Measurements from ENCODE around the gene MFAP2.
"Not testable (repeated sequence)": the region's sequence is repeated elsewhere in the genome, so short reads cannot be mapped to it uniquely, and the experiment has no call there.

The MFAP2 gene

DNA sequence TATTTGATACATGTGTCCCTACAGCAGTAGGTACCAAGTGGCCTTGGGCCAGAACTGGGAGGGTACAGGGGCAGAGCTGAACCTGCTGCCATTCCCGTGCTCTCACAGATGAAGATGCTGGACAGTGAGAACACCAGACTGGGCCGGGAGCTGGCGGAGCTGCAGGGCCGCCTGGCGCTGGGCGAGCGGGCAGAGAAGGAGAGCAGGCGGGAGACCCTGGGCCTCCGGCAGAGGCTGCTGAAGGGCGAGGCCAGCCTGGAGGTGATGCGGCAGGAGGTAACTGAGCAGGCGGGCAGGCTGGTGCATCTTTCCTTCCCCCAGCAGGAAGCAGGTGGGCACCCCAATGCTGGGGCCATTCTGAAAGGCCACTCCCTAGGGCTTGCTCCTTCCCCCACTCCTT, 21.9 kb downstream of the MFAP2 start:
- DNase-seq, result no peak

DNA sequence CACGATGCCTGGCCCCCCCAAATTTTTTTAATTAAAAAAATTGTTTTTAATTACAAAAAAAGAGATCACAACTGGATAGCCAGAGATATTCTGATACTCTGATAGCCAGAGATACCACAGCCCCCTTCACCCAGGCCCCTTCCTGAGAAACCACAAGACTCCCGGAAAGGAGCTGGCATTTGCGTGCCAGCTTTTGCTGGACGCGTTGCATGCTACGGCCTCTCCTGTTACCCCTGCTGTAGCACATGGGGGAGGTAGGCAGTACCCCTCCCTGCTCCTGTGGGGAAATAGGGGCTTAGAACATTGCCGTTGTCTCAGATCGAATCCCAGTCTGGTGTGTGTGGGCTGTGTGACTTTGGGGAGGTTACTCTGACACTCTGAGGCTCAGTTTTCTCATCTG, 22.7 kb downstream of the MFAP2 start:
- no peak for DNase-seq

DNA sequence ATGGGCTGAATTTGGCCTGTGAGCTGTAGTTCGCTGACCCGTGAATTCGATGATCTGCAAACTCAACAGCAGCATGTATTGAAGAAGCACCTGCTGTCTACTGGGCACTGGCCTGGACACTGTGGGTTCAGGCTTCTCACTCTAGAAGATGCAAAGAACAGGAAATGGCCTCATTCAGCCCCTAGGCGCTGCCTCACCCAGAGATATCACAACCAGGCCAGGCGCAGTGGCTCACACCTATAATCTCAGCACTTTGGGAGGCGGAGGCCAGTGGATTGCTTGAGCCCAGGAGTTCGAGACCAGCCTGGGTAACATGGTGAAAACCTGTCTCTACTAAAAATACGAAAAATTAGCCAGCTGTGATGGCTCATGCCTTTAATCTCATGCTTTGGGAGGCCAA, 23.6 kb downstream of the MFAP2 start:
- DNase-seq, result no peak

GRCh38 chr1:16955186-16955585, 25.2 kb downstream of the MFAP2 start:
- no peak for DNase-seq

DNA sequence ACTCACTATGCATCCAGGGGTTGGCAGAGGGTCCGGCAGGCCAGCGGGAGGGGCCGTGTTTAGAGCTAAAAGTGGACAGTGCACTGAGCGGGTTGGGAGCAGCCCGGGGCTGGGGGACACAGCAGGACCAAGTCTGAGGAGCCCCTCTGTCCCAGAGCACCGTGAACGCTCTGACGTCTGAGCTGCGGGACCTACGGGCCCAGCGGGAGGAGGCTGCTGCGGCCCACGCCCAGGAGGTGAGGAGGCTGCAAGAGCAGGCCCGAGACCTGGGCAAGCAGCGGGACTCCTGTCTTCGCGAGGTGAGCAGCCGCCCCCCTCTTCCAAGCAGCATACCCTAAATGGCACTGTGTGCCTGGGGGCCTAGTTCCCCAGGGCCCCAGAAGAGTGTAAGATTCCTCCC, 25.8 kb downstream of the MFAP2 start:
- no peak for DNase-seq

DNA sequence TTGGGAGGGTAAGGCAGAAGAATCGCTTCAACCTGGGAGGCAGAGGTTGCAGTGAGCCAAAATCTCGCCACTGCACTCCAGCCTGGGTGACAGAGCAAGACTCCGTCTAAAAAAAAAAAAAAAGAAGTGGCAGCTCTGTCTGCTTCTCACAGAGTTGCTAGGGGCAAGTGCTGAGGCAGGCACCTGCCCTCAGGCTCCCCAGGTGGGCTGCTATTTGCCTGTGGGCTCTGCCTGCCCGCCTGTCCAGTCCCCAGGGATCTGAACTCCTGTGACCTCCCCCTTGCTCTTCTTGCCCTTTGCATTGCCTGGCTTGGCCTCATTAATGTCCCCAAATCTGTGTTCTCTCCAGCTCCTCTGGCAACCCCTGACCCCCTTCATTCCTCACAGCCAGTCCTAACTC, 28.0 kb downstream of the MFAP2 start:
- not testable (repeated sequence) for DNase-seq

- DNase-seq, result not testable (repeated sequence)
Measured at GRCh38 chr1:16949026-16949425, 31.4 kb downstream of the MFAP2 start.

- DNase-seq, result not testable (repeated sequence)
Measured at GRCh38 chr1:16948282-16948891, 32.0 kb downstream of the MFAP2 start.

DNA sequence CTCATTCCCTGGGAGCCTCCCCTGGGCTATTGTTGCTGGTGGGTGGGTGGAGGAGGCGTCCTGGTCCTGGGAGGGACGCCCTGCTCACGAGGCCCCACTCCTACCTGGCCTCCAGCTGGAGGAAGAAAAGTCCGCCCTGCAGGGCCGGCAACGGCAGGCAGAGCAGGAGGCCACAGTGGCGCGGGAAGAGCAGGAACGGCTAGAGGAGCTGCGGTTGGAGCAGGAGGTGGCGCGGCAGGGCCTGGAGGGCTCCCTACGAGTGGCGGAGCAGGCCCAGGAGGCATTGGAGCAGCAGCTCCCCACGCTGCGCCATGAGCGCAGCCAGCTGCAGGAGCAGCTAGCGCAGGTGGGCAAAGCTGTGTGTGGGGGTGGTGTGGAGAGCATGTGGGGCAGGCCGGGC, 33.8 kb downstream of the MFAP2 start:
- DNase-seq, result no peak

DNA sequence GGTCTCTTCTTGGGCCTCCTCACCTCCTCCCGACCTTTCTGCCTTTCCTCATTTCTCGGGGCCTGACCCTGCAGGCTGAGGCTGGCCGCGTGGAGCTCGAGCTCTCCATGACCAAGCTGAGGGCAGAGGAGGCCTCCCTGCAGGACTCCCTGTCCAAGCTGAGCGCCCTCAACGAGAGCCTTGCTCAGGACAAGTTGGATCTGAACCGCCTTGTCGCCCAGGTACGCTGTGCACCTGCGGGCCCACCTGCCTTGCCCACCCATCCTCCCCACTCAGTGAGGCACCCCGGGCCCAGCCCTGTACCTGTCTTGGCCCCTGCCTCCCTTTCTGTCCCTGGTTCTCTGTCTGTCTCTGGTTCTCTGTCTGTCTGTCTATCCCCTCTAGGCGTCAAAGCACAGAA, 34.2 kb downstream of the MFAP2 start:
- DNase-seq, result not testable (repeated sequence)

- not testable (repeated sequence) for DNase-seq
Measured at GRCh38 chr1:16945512-16945911, 34.9 kb downstream of the MFAP2 start.

- no peak for DNase-seq
Measured at GRCh38 chr1:16944038-16944437, 36.4 kb downstream of the MFAP2 start.

GRCh38 chr1:16939386-16940180, 40.8 kb downstream of the MFAP2 start:
- DNase-seq, result not testable (repeated sequence)

DNA sequence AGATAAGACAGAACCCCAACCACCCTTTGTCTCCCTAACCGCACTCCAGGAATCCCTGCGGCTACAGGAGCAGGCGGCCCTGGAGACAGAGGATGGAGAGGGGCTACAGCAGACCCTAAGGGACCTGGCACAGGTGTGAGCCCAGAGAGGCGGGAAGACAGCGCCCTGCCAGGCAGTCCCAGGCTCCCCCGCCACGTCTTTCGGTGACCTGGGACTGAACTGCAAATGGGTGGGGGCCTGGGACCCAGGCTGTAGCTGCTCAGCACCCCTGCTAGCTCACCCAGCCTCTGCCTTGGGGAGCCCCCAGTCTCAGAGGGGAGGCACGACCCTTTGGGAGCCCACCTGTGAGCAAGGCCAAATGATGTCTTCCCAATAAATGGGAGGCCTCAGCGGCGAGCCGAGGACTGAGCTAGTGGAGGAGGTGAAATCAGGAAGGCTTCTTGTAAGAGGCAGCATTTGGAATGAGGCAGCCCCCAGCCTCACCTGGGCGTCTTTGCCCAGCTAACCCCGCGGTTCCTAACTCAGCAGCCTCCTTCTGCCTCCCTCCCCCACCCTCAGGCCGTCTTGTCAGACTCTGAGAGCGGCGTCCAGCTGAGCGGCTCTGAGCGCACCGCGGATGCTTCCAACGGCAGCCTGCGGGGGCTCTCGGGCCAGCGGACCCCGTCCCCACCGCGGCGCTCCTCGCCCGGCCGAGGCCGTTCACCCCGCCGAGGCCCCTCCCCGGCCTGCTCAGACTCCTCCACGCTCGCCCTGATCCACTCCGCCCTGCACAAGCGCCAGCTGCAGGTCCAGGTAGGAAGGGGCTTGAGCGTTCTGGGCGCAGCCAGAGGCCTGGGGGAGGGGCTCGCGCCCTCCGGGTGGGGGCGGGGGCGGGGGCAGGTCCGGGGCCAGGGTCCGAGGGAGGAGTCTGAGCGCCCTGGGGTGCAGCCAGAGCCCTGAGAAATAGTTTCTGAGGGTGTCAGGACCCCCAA, 41.8 kb downstream of the MFAP2 start:
- no peak for DNase-seq

DNA sequence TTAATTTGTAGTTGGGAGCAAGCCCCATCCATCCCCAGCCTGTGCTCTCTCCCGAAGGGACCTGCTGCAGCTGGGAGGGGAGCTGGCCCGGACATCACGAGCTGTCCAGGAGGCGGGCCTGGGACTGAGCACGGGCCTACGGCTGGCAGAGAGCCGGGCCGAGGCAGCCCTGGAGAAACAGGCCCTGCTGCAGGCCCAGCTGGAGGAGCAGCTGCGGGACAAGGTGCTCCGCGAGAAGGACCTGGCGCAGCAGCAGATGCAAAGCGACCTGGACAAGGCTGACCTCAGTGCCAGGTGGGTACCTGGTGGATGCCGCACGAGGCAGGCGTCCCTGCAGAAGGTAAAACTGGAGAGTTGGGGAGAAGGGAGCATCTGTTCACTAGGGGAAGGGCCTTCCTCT, 43.8 kb downstream of the MFAP2 start:
- DNase-seq, result not testable (repeated sequence)

GRCh38 chr1:16933945-16934344, 46.5 kb downstream of the MFAP2 start:
- not testable (repeated sequence) for DNase-seq

DNA sequence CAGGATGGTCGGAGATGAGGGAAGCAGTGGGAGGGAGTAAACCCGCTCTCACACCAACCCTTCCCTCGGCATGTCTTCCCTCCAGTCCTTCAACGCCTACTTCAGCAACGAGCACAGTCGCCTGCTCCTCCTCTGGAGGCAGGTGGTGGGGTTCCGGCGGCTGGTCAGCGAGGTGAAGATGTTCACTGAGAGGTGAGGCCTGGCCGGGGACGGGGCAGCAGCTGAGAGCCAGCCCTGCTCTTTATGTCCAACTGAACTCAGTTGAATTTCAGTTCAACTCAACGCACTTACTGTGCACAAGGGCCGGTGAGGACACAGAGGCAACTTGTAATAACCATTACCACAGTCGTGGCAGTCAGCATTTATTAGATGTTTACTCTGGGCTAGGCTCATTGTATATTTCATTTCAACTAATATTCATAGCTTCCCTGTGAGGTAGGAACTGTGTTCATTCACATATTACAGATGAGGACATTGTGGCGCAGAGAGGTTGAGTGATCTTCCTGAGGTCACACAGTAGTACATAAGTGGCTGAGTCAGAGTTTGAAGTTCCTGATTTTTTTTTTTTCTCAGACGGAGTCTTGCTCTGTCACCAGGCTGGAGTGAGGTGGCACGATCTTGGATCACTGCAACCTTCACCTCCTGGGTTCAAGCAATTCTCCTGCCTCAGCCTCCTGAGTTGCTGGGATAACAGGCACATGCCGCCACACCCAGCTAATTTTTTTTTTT, 49.0 kb downstream of the MFAP2 start:
- DNase-seq, result not testable (repeated sequence)

DNA sequence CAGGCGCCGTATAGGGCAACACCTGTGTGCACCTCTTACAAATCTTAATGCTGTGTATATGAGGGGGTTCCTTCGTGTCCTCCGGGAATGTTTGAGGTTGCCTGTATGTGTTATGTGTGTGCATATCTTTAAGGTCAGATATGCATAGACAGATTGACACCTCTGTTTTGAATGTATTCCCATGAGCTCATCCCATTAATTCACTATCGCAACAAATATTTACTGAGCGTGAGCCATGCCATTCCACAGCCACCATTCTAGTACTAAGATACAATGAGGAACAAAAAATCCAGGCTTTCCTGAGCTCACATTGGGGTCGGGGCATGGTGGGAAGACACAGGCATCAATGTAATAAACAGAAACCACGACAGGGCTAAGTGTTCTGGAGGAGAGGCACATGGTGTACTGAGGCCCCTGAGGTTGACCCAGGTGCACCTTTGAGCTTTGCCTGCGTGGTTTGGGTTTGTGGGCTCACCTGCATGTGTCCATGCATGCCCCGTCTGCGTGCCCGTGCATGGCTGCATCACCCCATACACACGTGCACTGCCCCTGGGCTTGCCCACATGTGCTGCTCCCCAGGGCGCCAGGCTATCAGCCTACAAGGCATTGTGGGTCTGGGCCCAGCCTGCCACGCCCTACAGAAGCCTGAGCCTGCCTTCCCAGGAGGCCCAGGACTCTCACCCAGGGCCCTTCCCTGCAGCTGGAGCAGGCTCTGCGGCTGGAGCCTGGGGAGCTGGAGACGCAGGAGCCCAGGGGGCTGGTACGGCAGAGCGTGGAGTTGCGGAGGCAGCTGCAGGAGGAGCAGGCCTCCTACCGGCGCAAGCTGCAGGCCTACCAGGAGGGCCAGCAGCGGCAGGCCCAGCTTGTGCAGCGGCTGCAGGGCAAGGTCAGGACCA, 51.0 kb downstream of the MFAP2 start:
- not testable (repeated sequence) for DNase-seq

DNA sequence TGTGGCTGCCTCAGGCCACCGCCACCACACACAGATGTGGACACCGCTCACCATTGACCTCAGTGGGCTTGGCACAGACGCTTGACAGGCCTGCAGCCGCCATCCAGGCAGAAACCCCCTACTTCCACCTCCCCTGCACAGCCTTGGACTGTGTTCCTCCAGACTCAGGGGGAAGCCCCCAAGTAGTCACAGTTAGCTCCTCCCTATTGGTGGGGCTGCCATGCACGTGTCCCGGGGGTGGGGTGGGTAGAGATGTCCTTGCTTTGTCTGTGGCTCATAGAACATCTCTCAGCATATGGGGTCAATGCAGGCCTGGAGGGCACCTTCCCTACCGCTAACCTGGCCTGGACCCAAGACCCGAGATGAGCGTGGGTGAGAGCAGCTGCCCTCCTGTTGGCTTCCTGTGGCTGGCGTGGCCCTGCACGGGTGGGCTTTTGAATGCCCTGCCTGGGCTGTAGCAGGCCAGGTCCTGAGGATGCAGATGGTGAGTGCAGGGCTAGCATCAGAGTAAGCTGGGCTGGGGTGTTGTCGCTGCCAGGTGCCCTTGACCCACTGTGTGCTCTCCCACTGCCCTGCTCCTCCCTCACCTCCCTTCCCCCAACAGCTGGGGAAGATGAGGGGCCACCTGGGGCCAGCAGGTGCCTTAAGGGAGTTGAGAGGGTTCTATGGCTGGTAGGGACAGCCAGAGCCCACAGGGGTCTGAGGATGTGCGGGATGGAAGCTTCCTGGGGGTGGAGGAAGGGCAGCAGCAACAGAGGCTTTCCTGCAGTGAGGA, 52.5 kb downstream of the MFAP2 start:
- DNase-seq, result no peak

DNA sequence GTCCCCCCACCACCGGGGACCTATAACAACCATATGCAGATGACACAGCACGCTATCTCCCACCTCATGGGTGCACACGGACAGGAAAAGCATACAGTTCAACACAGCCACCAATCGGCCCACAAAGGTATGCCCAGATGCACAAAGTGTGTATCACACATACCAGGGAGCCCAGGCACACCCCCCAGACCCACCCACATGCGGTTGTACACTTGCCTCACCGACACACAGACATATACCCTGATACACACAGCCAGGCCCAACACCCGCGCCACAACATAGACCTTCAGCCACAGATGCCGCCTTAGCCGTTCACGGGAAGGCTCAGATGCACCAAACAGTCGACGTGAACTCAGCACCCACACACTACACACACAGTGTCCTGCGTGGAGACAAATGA, 53.2 kb downstream of the MFAP2 start:
- no peak for DNase-seq
